Osteoblast (primary cell): ENCODE measurements around the gene DYNC1I1. TPM values are rescaled to one million over a fixed set of nuclear protein-coding genes. Genes with fewer than 3 reads are reported as not detected.

Experiments
- DNase-seq: peaks from one replicate; pipeline ENCODE4 v3.0.0; 2011; ENCODE audit warnings: low spot score, mixed read lengths; ENCODE audit not compliant: insufficient read length; ENCODE audit errors: missing footprints
- H2AFZ ChIP-seq: 2 replicates; pipeline ENCODE4 v1.6.0; 2011; ENCODE audit warnings: mild to moderate bottlenecking, low read length
- H3K27ac ChIP-seq: 2 replicates; pipeline ENCODE4 v1.5.1; 2011; ENCODE audit warnings: mild to moderate bottlenecking, low read depth, low read length, moderate library complexity
- H3K27me3 ChIP-seq: 2 replicates; pipeline ENCODE4 v1.6.0; 2012; ENCODE audit warnings: mild to moderate bottlenecking, control low read depth, inconsistent platforms, low read length, moderate library complexity; ENCODE audit not compliant: insufficient read depth
- H3K36me3 ChIP-seq: 2 replicates; pipeline ENCODE4 v1.5.1; 2011; ENCODE audit warnings: mild to moderate bottlenecking, low read length, control low read depth, moderate library complexity; ENCODE audit not compliant: insufficient read depth
- H3K4me1 ChIP-seq: 2 replicates; pipeline ENCODE4 v1.5.1; 2011; ENCODE audit warnings: mild to moderate bottlenecking, low read length, control low read depth, moderate library complexity; ENCODE audit not compliant: insufficient read depth
- H3K4me2 ChIP-seq: 2 replicates; pipeline ENCODE4 v1.6.0; 2011; ENCODE audit warnings: mild to moderate bottlenecking, low read length; ENCODE audit not compliant: insufficient read depth
- H3K4me3 ChIP-seq: fragments of 200-600 bp; sonication (generic); 3 replicates; pipeline ENCODE4 v1.5.1; 2012; ENCODE audit warnings: mild to moderate bottlenecking, low read length, inconsistent platforms; ENCODE audit not compliant: insufficient read depth
- H3K79me2 ChIP-seq: 2 replicates; pipeline ENCODE4 v1.6.0; 2012; ENCODE audit warnings: mild to moderate bottlenecking, low read length, control low read depth, inconsistent platforms; ENCODE audit not compliant: insufficient read depth
- H3K9me3 ChIP-seq: 2 replicates; pipeline ENCODE4 v1.5.1; 2011; ENCODE audit warnings: low read depth, low read length, control low read depth
- H4K20me1 ChIP-seq: 2 replicates; pipeline ENCODE4 v1.6.0; 2012; ENCODE audit warnings: mild to moderate bottlenecking, low read length, control low read depth; ENCODE audit not compliant: insufficient read depth
- CTCF ChIP-seq: IDR thresholded peaks from 2 replicates; pipeline ENCODE4 v1.5.1; 2011; ENCODE audit warnings: mild to moderate bottlenecking, low read depth, low read length, moderate library complexity; ENCODE audit errors: extremely low read depth
- total RNA-seq: library from RNA; depleted of rRNA; stranded (reverse); fragments of >200 nt; gene quantifications from 2 replicates; pipeline ENCODE4 v1.2.3, GENCODE V29; 2012

Gene DYNC1I1
- total RNA-seq, 1 donor: 2.2 TPM

DNA sequence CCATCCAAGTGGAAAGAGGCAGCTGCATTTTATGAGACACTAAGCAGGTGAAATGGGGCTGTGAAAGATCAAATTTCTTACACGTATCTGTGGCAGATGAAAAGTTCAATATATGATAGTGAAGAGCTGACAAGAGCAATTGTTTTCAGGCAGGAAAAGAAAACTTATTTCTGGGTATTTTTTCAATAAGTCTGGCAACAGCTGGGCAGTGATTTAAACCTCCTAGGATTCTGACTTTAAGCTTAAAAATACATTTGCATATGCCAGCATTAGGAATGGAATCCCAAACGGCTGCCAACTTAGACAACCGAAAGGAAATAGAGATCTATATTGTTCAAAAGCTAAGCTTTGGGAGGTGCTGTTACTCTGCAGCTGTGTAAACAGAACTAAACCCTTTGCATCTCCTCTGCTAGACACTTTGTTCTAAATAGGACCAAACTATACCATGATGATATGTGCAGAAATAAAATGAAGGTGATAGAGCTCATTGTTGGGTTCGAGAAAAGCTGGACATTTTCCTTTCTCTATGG lies 26.1 kb downstream of the DYNC1I1 start:
- peak; percentile 35 for DNase-seq
- Histone ChIP-seq H3K4me2 (peak overlapping the region; percentile 14), H3K79me2 (no peaks in the 10 kb centered on the region), H3K27me3 (no peaks in the 10 kb centered on the region), H4K20me1 (no peaks in the 10 kb centered on the region), H3K27ac (no peak overlapping the region), H3K4me3 (no peak overlapping the region), H2AFZ (no peak overlapping the region), H3K36me3 (no peaks in the 10 kb centered on the region), H3K9me3 (no peaks in the 10 kb centered on the region), H3K4me1 (peaks cover 8% of the 10 kb centered on the region)
- no peak for TF ChIP-seq CTCF

- no peak for DNase-seq
- Histone ChIP-seq H3K4me2 (no peak overlapping the region), H3K79me2 (no peaks in the 10 kb centered on the region), H3K4me1 (peaks cover 11% of the 10 kb centered on the region), H3K27ac (no peak overlapping the region), H4K20me1 (no peaks in the 10 kb centered on the region), H3K9me3 (no peaks in the 10 kb centered on the region), H2AFZ (no peak overlapping the region), H3K27me3 (no peaks in the 10 kb centered on the region), H3K4me3 (no peak overlapping the region), H3K36me3 (no peaks in the 10 kb centered on the region)
- no peak for TF ChIP-seq CTCF
These were observed 28.4 kb downstream of the DYNC1I1 start for GRCh38 chr7:95800787-95801186.

- DNase-seq: no peak
- no peaks in the 10 kb centered on the region for H3K9me3 ChIP-seq
- TF ChIP-seq CTCF: no peak
These were observed 29.9 kb downstream of the DYNC1I1 start for GRCh38 chr7:95802270-95802669.

GRCh38 chr7:95804052-95804451 lies 31.7 kb downstream of the DYNC1I1 start:
- Histone ChIP-seq H2AFZ (peak overlapping the region; percentile 27), H3K9me3 (no peaks in the 10 kb centered on the region), H3K4me1 (peaks cover 3% of the 10 kb centered on the region), H4K20me1 (no peaks in the 10 kb centered on the region), H3K27ac (no peak overlapping the region), H3K36me3 (no peaks in the 10 kb centered on the region), H3K4me3 (no peak overlapping the region), H3K27me3 (no peaks in the 10 kb centered on the region), H3K79me2 (no peaks in the 10 kb centered on the region), H3K4me2 (peak overlapping the region; percentile 57)
- no peak for DNase-seq
- TF ChIP-seq CTCF: no peak

More at GRCh38 chr7:95802270-95802669, 29.9 kb downstream of the DYNC1I1 start:
- Histone ChIP-seq H4K20me1 (no peaks in the 10 kb centered on the region), H3K4me3 (no peak overlapping the region), H3K27me3 (no peaks in the 10 kb centered on the region), H2AFZ (no peak overlapping the region), H3K4me1 (peaks cover 11% of the 10 kb centered on the region), H3K4me2 (no peak overlapping the region), H3K36me3 (no peaks in the 10 kb centered on the region), H3K79me2 (no peaks in the 10 kb centered on the region), H3K27ac (no peak overlapping the region)
